Measurements from ENCODE around the gene MVB12B.

The MVB12B gene

DNA sequence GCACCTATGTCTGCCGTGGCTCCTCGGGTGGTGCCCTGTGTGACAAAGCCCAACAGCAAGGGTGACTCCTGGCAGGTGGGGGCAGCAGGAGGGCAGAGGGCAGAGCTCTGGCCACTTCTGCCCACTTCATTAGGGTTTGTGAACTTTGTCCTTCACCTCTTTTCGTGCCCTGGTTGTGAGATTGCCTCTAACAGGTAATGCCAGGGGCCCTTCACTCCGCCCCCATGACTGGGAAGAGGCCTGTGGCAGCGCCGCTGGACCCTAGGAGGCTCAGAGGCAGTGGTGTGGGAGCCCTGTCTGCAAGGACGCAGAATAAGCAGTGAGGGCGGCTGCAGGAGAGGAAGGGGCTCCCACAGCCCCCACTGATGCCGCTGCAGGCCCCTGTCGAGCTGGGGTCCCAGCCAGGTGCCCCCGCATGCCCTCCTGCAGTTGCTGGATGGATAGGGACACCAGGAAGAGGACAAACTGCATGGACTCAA is 178.4 kb downstream of the MVB12B start:
- no peak overlapping the region for H3K4me3 ChIP-seq (ENCODE audit: insufficient read length, low read depth)
- no peak overlapping the region for H3K9ac ChIP-seq (ENCODE audit: insufficient read length, low read depth)
- no peaks in the 10 kb centered on the region for H3K36me3 ChIP-seq (ENCODE audit: insufficient read depth, insufficient read length, low read length)
- H3K9me3 ChIP-seq (ENCODE audit: insufficient read depth, low read length): no peaks in the 10 kb centered on the region
- TF ChIP-seq ZNF274 (IDR thresholded peaks at IDR 0.05; ENCODE audit: low read depth, low read length) (no peak), SUZ12 (IDR thresholded peaks at IDR 0.05; ENCODE audit: extremely low read depth, insufficient read depth, insufficient read length) (no peak)
- H3K27me3 ChIP-seq (ENCODE audit: insufficient read depth, insufficient read length): peaks cover 13% of the 10 kb centered on the region
- H3K4me1 ChIP-seq (ENCODE audit: insufficient read depth, insufficient read length): peaks cover 20% of the 10 kb centered on the region
- no peak for DNase-seq (ENCODE audit: low read depth, low spot score)

DNA sequence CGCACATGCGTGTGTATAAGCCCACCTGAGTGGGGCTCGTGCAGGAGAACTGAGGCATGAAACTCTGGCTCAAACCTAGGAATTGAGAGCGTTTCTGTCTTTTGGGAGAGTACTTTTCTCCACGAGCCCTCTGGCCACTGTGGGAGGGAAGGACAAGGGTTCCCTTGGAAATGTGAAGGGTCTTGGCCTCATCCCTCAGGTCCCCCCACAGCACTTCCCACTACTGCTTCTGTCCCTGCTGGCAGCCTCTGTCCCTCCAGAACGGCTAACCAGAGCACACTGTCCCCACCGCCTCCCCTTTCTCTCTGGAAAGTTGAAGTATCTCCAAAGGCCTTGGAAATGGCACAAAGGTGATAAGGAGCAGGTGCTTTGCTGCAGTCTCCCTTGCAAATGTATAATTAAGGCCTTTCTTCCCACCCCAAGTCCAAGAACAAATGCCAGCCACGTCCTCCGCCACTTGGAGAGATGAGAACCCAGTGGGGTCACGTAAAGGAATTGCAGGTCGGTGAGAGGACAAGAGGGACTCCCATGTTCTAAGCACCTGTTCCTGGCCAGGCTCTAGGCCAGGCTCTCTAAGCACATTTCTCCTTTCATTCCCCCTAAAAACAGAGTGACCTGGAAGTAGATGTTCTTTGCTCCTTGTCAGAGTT is 179.2 kb downstream of the MVB12B start:
- no peak for DNase-seq (ENCODE audit: low read depth, low spot score)
- H3K4me1 ChIP-seq (ENCODE audit: insufficient read depth, insufficient read length): peaks cover 22% of the 10 kb centered on the region
- no peak overlapping the region for H3K9ac ChIP-seq (ENCODE audit: insufficient read length, low read depth)
- H3K9me3 ChIP-seq (ENCODE audit: insufficient read depth, low read length): no peaks in the 10 kb centered on the region
- H3K27me3 ChIP-seq (ENCODE audit: insufficient read depth, insufficient read length): peaks cover 11% of the 10 kb centered on the region
- no peaks in the 10 kb centered on the region for H3K36me3 ChIP-seq (ENCODE audit: insufficient read depth, insufficient read length, low read length)
- H3K4me3 ChIP-seq (ENCODE audit: insufficient read length, low read depth): no peak overlapping the region
- TF ChIP-seq YY1 (IDR thresholded peaks at IDR 0.05; ENCODE audit: insufficient read depth, insufficient read length) (no peak), SUZ12 (IDR thresholded peaks at IDR 0.05; ENCODE audit: extremely low read depth, insufficient read depth, insufficient read length) (no peak), ZNF274 (IDR thresholded peaks at IDR 0.05; ENCODE audit: low read depth, low read length) (no peak)

DNA sequence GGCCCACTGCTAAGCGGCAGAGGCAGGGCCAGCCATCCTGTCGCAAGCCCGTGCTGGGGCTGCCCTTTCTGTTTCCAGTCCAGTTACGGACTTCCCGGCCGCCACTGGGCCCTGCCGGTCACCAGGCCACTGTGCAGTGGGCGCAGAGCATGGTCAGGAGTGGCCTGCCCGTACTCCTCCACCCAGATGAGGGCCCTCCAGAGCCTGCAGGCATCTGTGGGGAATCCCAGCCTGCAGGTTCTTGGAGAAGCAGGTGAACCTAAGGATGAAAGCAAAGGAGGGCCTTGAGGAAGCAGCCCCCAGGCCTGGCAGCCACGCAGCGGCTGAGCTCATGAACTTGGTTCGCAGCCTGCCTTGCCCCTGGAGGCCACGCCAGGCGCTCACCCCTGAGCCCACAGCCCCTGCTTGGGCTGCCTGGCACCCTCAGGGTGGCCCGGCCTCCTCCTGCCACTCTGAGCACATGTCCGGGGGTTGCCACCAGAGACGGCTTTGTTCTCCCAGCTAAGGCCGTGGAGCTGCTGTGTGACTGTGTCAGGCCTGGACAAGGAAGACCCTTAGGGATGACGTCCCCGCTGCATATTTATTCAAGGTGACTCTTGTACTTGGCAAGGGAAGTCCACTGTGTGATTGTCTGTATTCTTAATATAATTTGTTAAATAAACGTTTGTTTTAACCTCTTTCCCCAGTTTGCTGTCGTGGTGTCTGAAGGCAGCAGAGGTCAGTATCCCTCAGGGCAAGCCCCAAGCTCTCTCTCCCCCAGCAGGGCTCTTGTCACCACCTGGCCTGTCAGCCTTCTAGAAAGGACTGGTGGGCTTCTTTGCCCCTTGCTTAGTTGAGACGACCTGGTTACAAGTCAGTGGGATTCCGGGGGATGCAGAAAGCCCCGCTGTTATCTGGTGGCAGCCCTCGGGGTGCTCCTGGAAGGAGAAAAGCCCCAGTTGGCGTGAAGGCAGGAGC is 180.0 kb downstream of the MVB12B start:
- no peaks in the 10 kb centered on the region for H3K9me3 ChIP-seq (ENCODE audit: insufficient read depth, low read length)
- H3K27me3 ChIP-seq (ENCODE audit: insufficient read depth, insufficient read length): peaks cover 3% of the 10 kb centered on the region
- TF ChIP-seq ZNF274 (IDR thresholded peaks at IDR 0.05; ENCODE audit: low read depth, low read length) (no peak), YY1 (IDR thresholded peaks at IDR 0.05; ENCODE audit: insufficient read depth, insufficient read length) (no peak), SUZ12 (IDR thresholded peaks at IDR 0.05; ENCODE audit: extremely low read depth, insufficient read depth, insufficient read length) (no peak)
- no peak for DNase-seq (ENCODE audit: low read depth, low spot score)
- H3K4me1 ChIP-seq (ENCODE audit: insufficient read depth, insufficient read length): peaks cover 16% of the 10 kb centered on the region
- H3K9ac ChIP-seq (ENCODE audit: insufficient read length, low read depth): no peak overlapping the region
- H3K36me3 ChIP-seq (ENCODE audit: insufficient read depth, insufficient read length, low read length): no peaks in the 10 kb centered on the region
- H3K4me3 ChIP-seq (ENCODE audit: insufficient read length, low read depth): no peak overlapping the region

DNA sequence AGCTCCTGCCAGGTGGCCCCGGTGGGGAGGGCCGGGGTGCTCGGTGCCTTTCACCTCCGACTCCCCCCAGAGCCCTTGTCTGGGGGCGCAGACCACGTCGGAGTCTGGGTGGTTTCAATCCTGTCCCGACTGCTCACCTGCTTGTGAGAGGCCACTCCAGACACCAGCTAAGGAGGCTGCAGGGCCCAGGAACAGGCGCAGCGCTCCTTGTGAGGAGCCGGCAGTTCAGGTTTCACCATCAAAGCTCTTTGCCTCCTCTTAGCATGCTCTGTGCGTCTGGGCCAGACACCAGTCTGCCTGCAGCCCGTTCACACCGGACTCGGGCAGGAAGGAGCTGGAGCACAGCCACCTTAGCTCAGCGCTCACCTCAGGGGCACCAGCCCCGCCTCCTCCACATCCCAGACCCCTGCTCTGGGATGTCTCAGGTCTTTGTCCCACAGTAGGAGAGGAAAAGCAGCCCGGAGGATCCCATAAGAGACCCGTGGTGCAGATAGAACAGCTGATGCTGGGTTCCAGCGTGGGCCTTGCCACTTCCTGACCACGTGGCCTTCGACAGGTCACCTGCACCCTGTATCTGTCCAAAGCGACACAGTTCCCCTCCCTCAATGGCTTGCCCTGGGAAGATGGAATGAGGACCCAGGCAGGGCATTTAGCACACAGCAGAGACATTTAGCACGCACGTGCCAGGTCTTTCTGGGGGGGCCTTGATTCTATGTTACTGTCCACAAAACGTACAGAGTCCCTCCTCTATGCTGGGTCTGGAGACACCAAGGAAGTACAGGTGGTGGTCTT is 180.9 kb downstream of the MVB12B start:
- H3K9ac ChIP-seq (ENCODE audit: insufficient read length, low read depth): peak overlapping the region; percentile 13
- H3K27me3 ChIP-seq (ENCODE audit: insufficient read depth, insufficient read length): no peaks in the 10 kb centered on the region
- no peak for DNase-seq (ENCODE audit: low read depth, low spot score)
- no peak for TF ChIP-seq SUZ12 (IDR thresholded peaks at IDR 0.05; ENCODE audit: extremely low read depth, insufficient read depth, insufficient read length)
- TF ChIP-seq ZNF274 (IDR thresholded peaks at IDR 0.05; ENCODE audit: low read depth, low read length): no peak
- TF ChIP-seq YY1 (IDR thresholded peaks at IDR 0.05; ENCODE audit: insufficient read depth, insufficient read length): no peak
- H3K4me1 ChIP-seq (ENCODE audit: insufficient read depth, insufficient read length): peaks cover 12% of the 10 kb centered on the region
- H3K9me3 ChIP-seq (ENCODE audit: insufficient read depth, low read length): no peaks in the 10 kb centered on the region
- H3K36me3 ChIP-seq (ENCODE audit: insufficient read depth, insufficient read length, low read length): no peaks in the 10 kb centered on the region
- no peak overlapping the region for H3K4me3 ChIP-seq (ENCODE audit: insufficient read length, low read depth)

DNA sequence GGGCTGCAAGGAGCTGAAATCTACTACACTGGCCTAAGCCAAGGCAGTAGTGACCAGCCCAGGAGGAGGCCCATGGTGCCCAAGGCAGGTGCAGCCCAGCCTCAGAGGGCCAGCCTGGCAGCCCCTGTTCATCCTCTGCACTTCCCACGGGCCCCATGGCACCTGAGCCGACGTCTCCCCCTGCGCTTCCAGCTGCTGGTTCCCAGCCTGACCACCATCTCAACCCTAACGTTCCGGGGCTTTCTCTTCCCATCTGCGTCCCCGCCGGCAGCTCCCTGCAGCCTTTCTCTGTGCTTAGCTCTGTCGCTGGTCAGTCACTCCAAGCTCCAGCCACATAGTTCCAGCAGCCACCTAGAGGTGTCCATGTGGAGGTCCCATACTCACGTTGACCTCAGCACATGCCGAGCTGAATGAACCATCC is 181.6 kb downstream of the MVB12B start:
- Histone ChIP-seq H3K9me3 (ENCODE audit: insufficient read depth, low read length) (no peaks in the 10 kb centered on the region), H3K4me3 (ENCODE audit: insufficient read length, low read depth) (no peak overlapping the region), H3K36me3 (ENCODE audit: insufficient read depth, insufficient read length, low read length) (no peaks in the 10 kb centered on the region), H3K4me1 (ENCODE audit: insufficient read depth, insufficient read length) (peaks cover 10% of the 10 kb centered on the region), H3K27me3 (ENCODE audit: insufficient read depth, insufficient read length) (no peaks in the 10 kb centered on the region), H3K9ac (ENCODE audit: insufficient read length, low read depth) (no peak overlapping the region)
- no peak for DNase-seq (ENCODE audit: low read depth, low spot score)
- TF ChIP-seq YY1 (IDR thresholded peaks at IDR 0.05; ENCODE audit: insufficient read depth, insufficient read length): no peak
- no peak for TF ChIP-seq SUZ12 (IDR thresholded peaks at IDR 0.05; ENCODE audit: extremely low read depth, insufficient read depth, insufficient read length)
- TF ChIP-seq ZNF274 (IDR thresholded peaks at IDR 0.05; ENCODE audit: low read depth, low read length): no peak

DNA sequence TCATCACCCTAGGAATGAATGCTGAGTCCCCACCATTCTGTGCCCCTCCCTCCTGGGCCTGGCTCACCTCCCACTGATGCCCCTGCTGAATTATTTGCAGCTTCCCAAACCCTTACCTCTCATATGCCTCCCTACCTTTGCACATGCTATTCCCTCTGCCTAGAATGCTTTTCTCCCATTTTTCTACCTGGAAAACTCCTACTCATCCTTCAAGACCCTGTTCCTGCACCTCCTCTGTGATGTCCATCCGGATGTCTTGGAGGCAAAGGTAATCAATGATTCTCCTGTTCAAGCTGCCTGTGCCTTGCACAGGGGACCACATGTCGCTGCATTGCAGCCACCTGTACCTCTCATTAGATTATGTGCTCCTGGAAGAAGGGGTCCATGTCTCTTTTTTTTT is 182.3 kb downstream of the MVB12B start:
- DNase-seq (ENCODE audit: low read depth, low spot score): no peak
- H3K27me3 ChIP-seq (ENCODE audit: insufficient read depth, insufficient read length): no peaks in the 10 kb centered on the region
- H3K4me3 ChIP-seq (ENCODE audit: insufficient read length, low read depth): no peak overlapping the region
- TF ChIP-seq ZNF274 (IDR thresholded peaks at IDR 0.05; ENCODE audit: low read depth, low read length): no peak
- TF ChIP-seq YY1 (IDR thresholded peaks at IDR 0.05; ENCODE audit: insufficient read depth, insufficient read length): no peak
- TF ChIP-seq SUZ12 (IDR thresholded peaks at IDR 0.05; ENCODE audit: extremely low read depth, insufficient read depth, insufficient read length): no peak
- no peaks in the 10 kb centered on the region for H3K36me3 ChIP-seq (ENCODE audit: insufficient read depth, insufficient read length, low read length)
- H3K9ac ChIP-seq (ENCODE audit: insufficient read length, low read depth): no peak overlapping the region
- no peaks in the 10 kb centered on the region for H3K9me3 ChIP-seq (ENCODE audit: insufficient read depth, low read length)
- peaks cover 16% of the 10 kb centered on the region for H3K4me1 ChIP-seq (ENCODE audit: insufficient read depth, insufficient read length)
